HEK293T (cell line): ENCODE results near the gene SELP.

Source experiments
- CTBP1 ChIP-seq: fragments of 450-650 bp; IDR thresholded peaks from 2 replicates; pipeline ENCODE4 v1.6.1; 2016; ENCODE audit warnings: borderline replicate concordance
- FOXA1 ChIP-seq: fragments of 450-650 bp; IDR thresholded peaks from 2 replicates; pipeline ENCODE4 v1.6.1; 2016; ENCODE audit warnings: mild to moderate bottlenecking
- FOXK2 ChIP-seq: fragments of 450-650 bp; IDR thresholded peaks from 2 replicates; pipeline ENCODE4 v1.6.1; 2016; ENCODE audit warnings: mild to moderate bottlenecking
- FOXM1 ChIP-seq: fragments of 450-650 bp; IDR thresholded peaks from 2 replicates; pipeline ENCODE4 v1.6.1; 2017; ENCODE audit warnings: mild to moderate bottlenecking, borderline replicate concordance
- HDGF ChIP-seq: fragments of 450-650 bp; IDR thresholded peaks from 2 replicates; pipeline ENCODE4 v1.6.1; 2017; ENCODE audit warnings: antibody characterized with exemption, borderline replicate concordance
- L3MBTL2 ChIP-seq: fragments of 450-650 bp; conservative IDR thresholded peaks from 2 replicates; pipeline ENCODE4 v1.6.1; 2016; ENCODE audit warnings: mild to moderate bottlenecking
- SUZ12 ChIP-seq: fragments of 450-650 bp; IDR thresholded peaks from 2 replicates; pipeline ENCODE4 v1.6.1; 2016; ENCODE audit warnings: mild to moderate bottlenecking

GRCh38 chr1:169630006-169630405 lies at the start of gene SELP:
- TF ChIP-seq L3MBTL2: no peak
- TF ChIP-seq SUZ12: no peak
- TF ChIP-seq FOXA1: no peak
- TF ChIP-seq HDGF: no peak
- no peak for TF ChIP-seq CTBP1
- no peak for TF ChIP-seq FOXM1
- no peak for TF ChIP-seq FOXK2
